DOHH2 (cell line): Measurements from ENCODE around the gene HAPSTR1.

Source experiments
- H3F3A ChIP-seq: fragments of 200-600 bp; sonication (generic), shearing (Covaris generic); 2 replicates; pipeline ENCODE4 v1.6.0; 2016; ENCODE audit warnings: antibody characterized with exemption, mild to moderate bottlenecking; ENCODE audit not compliant: control insufficient read depth, insufficient read depth
- H3K27ac ChIP-seq: fragments of 200-600 bp; sonication (generic); 2 replicates; pipeline ENCODE4 v1.5.1; 2014; ENCODE audit warnings: low read depth, mild to moderate bottlenecking, low read length, moderate library complexity
- H3K27me3 ChIP-seq: fragments of 200-600 bp; sonication (generic); 2 replicates; pipeline ENCODE4 v1.6.1; 2014; ENCODE audit warnings: mild to moderate bottlenecking, low read length, mixed read lengths; ENCODE audit not compliant: control insufficient read depth
- H3K36me3 ChIP-seq: fragments of 200-600 bp; sonication (generic); 2 replicates; pipeline ENCODE4 v1.6.1; 2014; ENCODE audit warnings: mild to moderate bottlenecking, low read length, moderate library complexity, mixed read lengths; ENCODE audit not compliant: control insufficient read depth
- H3K4me1 ChIP-seq: fragments of 200-600 bp; sonication (generic); 2 replicates; pipeline ENCODE4 v1.6.1; 2014; ENCODE audit warnings: mild to moderate bottlenecking, low read length, mixed read lengths; ENCODE audit not compliant: control insufficient read depth
- H3K4me2 ChIP-seq: fragments of 200-600 bp; sonication (generic); 2 replicates; pipeline ENCODE4 v1.6.0; 2014; ENCODE audit warnings: mild to moderate bottlenecking, low read length, moderate library complexity
- H3K4me3 ChIP-seq: fragments of 200-600 bp; sonication (generic); 2 replicates; pipeline ENCODE4 v1.5.1; 2014; ENCODE audit warnings: mild to moderate bottlenecking, low read length, mixed read lengths
- H3K79me2 ChIP-seq: fragments of 200-600 bp; sonication (generic); 2 replicates; pipeline ENCODE4 v1.6.1; 2014; ENCODE audit warnings: mild to moderate bottlenecking, low read length, mixed read lengths; ENCODE audit not compliant: control insufficient read depth
- H3K9me2 ChIP-seq: fragments of 200-600 bp; sonication (generic); replicated peaks from 2 replicates; pipeline ENCODE4 v1.6.1; 2014; ENCODE audit warnings: mild to moderate bottlenecking, low read length, mixed read lengths; ENCODE audit not compliant: control insufficient read depth
- H3K9me3 ChIP-seq: fragments of 200-600 bp; sonication (generic); 2 replicates; pipeline ENCODE4 v1.6.1; 2014; ENCODE audit warnings: antibody characterized with exemption, low read length, mixed read lengths; ENCODE audit not compliant: control insufficient read depth, insufficient read depth
- H4K20me1 ChIP-seq: fragments of 200-600 bp; sonication (generic); 2 replicates; pipeline ENCODE4 v1.6.0; 2014; ENCODE audit warnings: low read depth, mild to moderate bottlenecking, antibody characterized with exemption, low read length, moderate library complexity; ENCODE audit not compliant: control insufficient read depth, insufficient read depth
- CTCF ChIP-seq: fragments of 200-600 bp; sonication (generic); IDR thresholded peaks from one replicate; pipeline ENCODE4 v1.5.1; 2014; ENCODE audit warnings: antibody characterized with exemption, mild to moderate bottlenecking, low read depth, low read length; ENCODE audit not compliant: poor library complexity, severe bottlenecking
- EZH2phosphoT487 ChIP-seq: fragments of 200-600 bp; sonication (generic); IDR thresholded peaks from 2 replicates; pipeline ENCODE4 v1.6.1; 2017; ENCODE audit warnings: borderline replicate concordance, mild to moderate bottlenecking, antibody characterized with exemption, low read length, moderate library complexity, mixed read lengths

The HAPSTR1 gene

DNA sequence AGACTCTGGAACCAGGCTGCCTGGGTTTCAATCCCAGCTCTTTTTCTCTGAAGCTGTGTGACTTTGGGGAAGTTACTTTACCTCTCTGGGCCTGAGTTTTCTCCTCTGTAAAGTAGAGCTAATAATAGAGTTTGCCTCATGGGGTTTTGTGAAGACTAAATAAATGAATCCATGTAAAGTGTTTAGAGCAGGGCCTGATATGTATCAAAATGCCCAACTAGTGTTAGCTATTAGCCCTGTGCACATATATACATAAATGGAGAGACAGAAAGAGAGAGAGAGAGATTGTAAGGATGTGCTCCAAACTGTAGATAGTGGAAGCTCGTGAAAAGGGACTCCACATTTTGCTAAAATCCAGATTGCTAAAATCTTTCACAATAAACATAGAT is 44.8 kb upstream of the HAPSTR1 start:
- H3K27me3 ChIP-seq: peaks cover 8% of the 10 kb centered on the region
- no peaks in the 10 kb centered on the region for H3F3A ChIP-seq
- H3K4me3 ChIP-seq: no peak overlapping the region
- no peak overlapping the region for H3K4me2 ChIP-seq
- no peaks in the 10 kb centered on the region for H3K9me2 ChIP-seq
- no peak overlapping the region for H3K27ac ChIP-seq
- no peaks in the 10 kb centered on the region for H3K4me1 ChIP-seq
- no peaks in the 10 kb centered on the region for H4K20me1 ChIP-seq
- H3K36me3 ChIP-seq: no peaks in the 10 kb centered on the region
- peaks cover 18% of the 10 kb centered on the region for H3K9me3 ChIP-seq
- no peaks in the 10 kb centered on the region for H3K79me2 ChIP-seq
- TF ChIP-seq EZH2phosphoT487 (no peak), CTCF (no peak)

DNA sequence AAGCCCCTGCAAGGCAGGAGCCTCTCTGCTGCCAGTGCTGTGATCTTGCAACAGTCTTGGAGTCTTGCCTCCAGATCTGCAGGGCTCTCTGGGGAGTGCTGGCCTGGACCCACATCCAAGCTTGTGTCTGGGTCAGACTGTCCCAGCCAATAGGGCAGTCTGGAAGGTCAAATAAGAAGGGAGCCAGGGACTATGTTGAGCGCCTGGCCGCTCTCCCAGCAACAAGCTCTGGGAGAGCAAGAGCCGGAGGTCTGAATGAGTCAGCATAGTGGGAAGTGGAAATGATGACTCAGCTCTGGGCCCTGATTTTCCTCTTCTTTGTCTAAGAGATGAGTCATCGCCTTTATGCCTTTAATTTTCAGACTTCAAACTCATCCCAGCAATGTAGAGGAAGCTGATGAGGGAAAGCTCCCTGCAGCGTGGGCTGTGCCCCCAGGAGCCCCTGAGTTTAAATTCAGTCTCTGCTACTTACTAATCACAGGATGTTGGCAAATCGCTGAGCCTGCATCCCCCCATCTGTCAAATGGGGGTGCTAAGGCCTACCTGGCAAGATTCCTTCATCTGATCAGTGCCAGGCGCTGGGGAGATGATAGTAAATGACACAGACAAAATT is 43.6 kb upstream of the HAPSTR1 start:
- Histone ChIP-seq H3K9me3 (peaks cover 18% of the 10 kb centered on the region), H3K4me2 (no peak overlapping the region)

GRCh38 chr16:9048302-9048700 is 43.1 kb upstream of the HAPSTR1 start:
- TF ChIP-seq CTCF: no peak
- H3K9me3 ChIP-seq: peaks cover 18% of the 10 kb centered on the region
- H3K79me2 ChIP-seq: no peaks in the 10 kb centered on the region
- no peaks in the 10 kb centered on the region for H3K9me2 ChIP-seq
- peaks cover 8% of the 10 kb centered on the region for H3K27me3 ChIP-seq
- H4K20me1 ChIP-seq: no peaks in the 10 kb centered on the region
- no peak overlapping the region for H3K27ac ChIP-seq
- H3K4me1 ChIP-seq: 0 out of 2 replicates have a peak, but pooled peaks cover 4% of the 10 kb centered on the region
- no peak overlapping the region for H3K4me2 ChIP-seq
- H3K4me3 ChIP-seq: no peak overlapping the region
- H3K36me3 ChIP-seq: no peaks in the 10 kb centered on the region
- H3F3A ChIP-seq: no peaks in the 10 kb centered on the region

More for the DNA sequence above, 43.6 kb upstream of the HAPSTR1 start:
- TF ChIP-seq EZH2phosphoT487 (no peak), CTCF (no peak)
- Histone ChIP-seq H3K36me3 (no peaks in the 10 kb centered on the region), H3K4me1 (no peaks in the 10 kb centered on the region), H3K27me3 (peaks cover 8% of the 10 kb centered on the region), H3K4me3 (no peak overlapping the region), H3K9me2 (no peaks in the 10 kb centered on the region), H3K79me2 (no peaks in the 10 kb centered on the region), H3F3A (no peaks in the 10 kb centered on the region), H3K27ac (no peak overlapping the region), H4K20me1 (no peaks in the 10 kb centered on the region)
